ENCODE measurements around the gene ZNF783.
A peak's percentile ranks its signal among the peaks of the same experiment; 100 is the strongest.
"Not testable (repeated sequence)": the region's sequence is repeated elsewhere in the genome, so short reads cannot be mapped to it uniquely, and the experiment has no call there.

Gene ZNF783

GRCh38 chr7:149261829-149262617 lies at the start of gene ZNF783:
TSS of gene ZNF783 (plus strand) at chr7:149262196. CDS start at chr7:149262334, 138 bp downstream.
- DNase-seq = peak; percentile 82 to 85

- no peak for DNase-seq
Measured at GRCh38 chr7:149214020-149214720, 47.8 kb upstream of the ZNF783 start.

- no peak for DNase-seq
Measured at GRCh38 chr7:149216402-149216801, 45.6 kb upstream of the ZNF783 start.

- DNase-seq = no peak
Measured at GRCh38 chr7:149217570-149217969, 44.4 kb upstream of the ZNF783 start.

GRCh38 chr7:149218469-149219420 lies 43.3 kb upstream of the ZNF783 start:
- no peak for DNase-seq

- no peak for DNase-seq
Measured at GRCh38 chr7:149220534-149220933, 41.5 kb upstream of the ZNF783 start.

- DNase-seq = no peak
Measured at GRCh38 chr7:149223176-149223575, 38.8 kb upstream of the ZNF783 start.

GRCh38 chr7:149223761-149224160 lies 38.2 kb upstream of the ZNF783 start:
- no peak for DNase-seq

GRCh38 chr7:149224352-149224751 lies 37.6 kb upstream of the ZNF783 start:
- DNase-seq = no peak

- no peak for DNase-seq
Measured at GRCh38 chr7:149225106-149225505, 36.9 kb upstream of the ZNF783 start.

GRCh38 chr7:149225656-149226055 lies 36.3 kb upstream of the ZNF783 start:
- no peak for DNase-seq

GRCh38 chr7:149226366-149226765 lies 35.6 kb upstream of the ZNF783 start:
- not testable (repeated sequence) for DNase-seq

GRCh38 chr7:149226840-149227494 lies 35.0 kb upstream of the ZNF783 start:
- DNase-seq = no peak

- no peak for DNase-seq
Measured at GRCh38 chr7:149228831-149229471, 33.0 kb upstream of the ZNF783 start.

- DNase-seq = no peak
Measured at GRCh38 chr7:149229526-149229925, 32.5 kb upstream of the ZNF783 start.

GRCh38 chr7:149232362-149232761 lies 29.6 kb upstream of the ZNF783 start:
- DNase-seq = no peak

- DNase-seq = not testable (repeated sequence)
Measured at GRCh38 chr7:149233655-149234204, 28.3 kb upstream of the ZNF783 start.

- DNase-seq = no peak
Measured at GRCh38 chr7:149237502-149237901, 24.5 kb upstream of the ZNF783 start.

GRCh38 chr7:149238051-149238450 lies 23.9 kb upstream of the ZNF783 start:
- DNase-seq = no peak

GRCh38 chr7:149239345-149240143 lies 22.5 kb upstream of the ZNF783 start, which contains the start of gene ZNF212:
TSS of gene ZNF212 (plus strand) at chr7:149239651. CDS start at chr7:149239779, 128 bp downstream.
- DNase-seq = peak; percentile 91 to 93

GRCh38 chr7:149240637-149241036 lies 21.4 kb upstream of the ZNF783 start:
- no peak for DNase-seq

Data from activated CD4-positive, alpha-beta T cell treated with anti-CD3 and anti-CD28 coated beads, Interleukin-2, amount 50 U/mL, for 48 hours (primary cell).